T-helper 9 cell (primary cell): ENCODE measurements around the gene GPNMB.

ENCODE experiments used
- DNase-seq: peaks from one replicate; pipeline ENCODE4 v3.0.0-alpha.2; 2020

GPNMB gene

DNA sequence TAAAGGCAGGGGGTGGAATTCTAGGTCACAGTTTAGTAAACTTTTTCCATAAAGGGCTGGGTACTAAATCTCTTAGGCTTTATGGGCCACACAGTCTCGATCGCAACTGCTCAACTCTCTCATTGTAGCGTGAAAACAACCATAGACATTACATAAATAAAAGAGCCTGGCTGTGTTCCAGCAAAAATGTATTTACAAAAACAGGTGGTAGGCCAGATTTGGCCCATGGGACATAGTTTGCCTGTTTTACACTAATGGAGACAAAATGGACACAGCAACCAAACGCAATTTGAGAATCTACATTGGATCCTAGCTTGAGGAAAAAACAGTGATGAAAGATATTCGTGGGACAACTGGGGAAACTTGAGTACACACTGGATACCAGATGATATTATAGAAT, 29.3 kb downstream of the GPNMB start:
- DNase-seq: no peak

- no peak for DNase-seq
These were observed 29.8 kb downstream of the GPNMB start for GRCh38 chr7:23276376-23276775.

GRCh38 chr7:23276947-23277346, 30.4 kb downstream of the GPNMB start:
- no peak for DNase-seq

DNA sequence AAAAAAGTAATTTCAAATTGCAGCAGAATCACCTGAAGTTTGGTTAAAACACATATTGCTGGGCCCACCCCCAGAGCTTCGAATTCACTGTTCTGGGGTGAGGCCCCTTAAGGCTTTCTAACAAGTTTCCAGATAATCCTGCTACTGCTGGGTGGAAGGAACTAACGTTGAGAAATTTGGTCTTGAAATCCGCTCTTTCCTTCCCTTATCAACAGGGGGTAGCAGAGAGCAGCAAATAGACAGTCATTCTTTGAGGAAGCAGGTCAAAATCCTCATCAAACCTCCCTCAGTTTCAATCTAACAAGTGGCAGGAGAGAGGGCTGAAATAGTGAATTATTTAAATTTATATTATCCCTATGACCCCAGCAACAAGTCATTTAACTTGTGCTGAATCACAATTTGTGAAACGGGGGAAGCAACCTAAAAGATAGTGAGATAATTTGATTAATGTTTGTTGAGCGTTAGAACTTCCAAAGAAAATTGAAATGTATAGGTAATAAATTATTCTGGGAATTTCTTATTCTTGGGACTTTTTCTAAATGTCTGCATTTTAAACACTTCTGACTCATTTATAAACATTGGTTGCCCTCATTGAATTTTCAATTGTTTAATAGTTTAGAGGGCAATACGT, 30.9 kb downstream of the GPNMB start:
- no peak for DNase-seq

DNA sequence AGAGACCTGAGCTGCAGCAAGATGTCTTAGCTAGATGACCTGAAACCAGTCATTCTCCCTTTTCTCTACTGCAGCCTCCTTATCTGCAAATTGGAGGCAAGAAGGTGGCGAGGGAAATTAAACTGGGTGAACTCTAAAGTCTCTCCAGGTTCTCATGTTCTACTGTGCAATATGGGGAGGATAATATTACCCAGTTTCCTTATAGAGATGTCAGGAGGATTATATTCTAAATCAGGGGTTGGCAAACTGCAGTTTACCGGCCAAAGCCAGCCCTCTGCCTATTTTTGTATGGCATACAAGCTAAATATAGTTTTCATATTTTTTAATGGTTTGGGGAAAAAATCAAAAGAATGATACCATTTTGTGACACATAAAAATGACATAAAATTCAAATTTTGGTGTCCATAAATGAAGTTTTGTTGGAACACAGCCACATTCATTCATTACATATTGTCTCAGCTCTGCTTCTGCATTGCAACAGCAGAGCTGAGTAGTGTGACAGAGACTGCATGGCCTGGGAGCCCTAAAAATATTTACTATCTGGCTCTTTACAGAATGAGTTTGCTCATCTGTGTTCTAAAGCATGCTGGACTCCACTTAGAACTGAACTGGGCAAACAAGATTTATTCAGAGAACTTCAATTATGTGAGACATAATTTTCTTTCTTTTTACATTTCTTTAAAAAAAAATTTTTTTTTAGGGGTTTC, 33.4 kb downstream of the GPNMB start:
- DNase-seq: no peak

DNA sequence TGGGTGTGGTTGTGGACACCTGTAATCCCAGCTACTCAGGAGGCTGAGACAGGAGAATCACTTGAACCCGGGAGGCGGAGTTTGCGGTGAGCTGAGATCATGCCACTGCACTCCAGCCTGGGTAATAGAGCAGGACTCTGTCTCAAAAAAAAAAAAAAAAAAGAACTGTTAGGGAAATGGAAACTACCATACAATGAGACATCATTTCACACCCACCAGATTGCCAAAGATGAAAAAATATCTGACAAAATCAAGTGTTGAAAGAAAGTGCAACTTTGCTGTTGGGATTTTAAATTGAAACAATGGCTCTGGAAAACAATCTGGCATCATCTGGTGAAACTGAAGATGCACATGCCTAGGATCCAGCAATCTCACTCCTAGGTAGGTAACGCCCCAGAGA, 36.5 kb downstream of the GPNMB start:
- DNase-seq: no peak

GRCh38 chr7:23284871-23285270, 38.3 kb downstream of the GPNMB start:
- no peak for DNase-seq

GRCh38 chr7:23285657-23286646, 39.4 kb downstream of the GPNMB start:
- no peak for DNase-seq

- DNase-seq: no peak
These were observed 41.0 kb downstream of the GPNMB start for GRCh38 chr7:23287612-23288011.

GRCh38 chr7:23290993-23291392, 44.4 kb downstream of the GPNMB start:
- DNase-seq: no peak

- DNase-seq: no peak
These were observed 45.5 kb downstream of the GPNMB start for GRCh38 chr7:23291957-23292560.

DNA sequence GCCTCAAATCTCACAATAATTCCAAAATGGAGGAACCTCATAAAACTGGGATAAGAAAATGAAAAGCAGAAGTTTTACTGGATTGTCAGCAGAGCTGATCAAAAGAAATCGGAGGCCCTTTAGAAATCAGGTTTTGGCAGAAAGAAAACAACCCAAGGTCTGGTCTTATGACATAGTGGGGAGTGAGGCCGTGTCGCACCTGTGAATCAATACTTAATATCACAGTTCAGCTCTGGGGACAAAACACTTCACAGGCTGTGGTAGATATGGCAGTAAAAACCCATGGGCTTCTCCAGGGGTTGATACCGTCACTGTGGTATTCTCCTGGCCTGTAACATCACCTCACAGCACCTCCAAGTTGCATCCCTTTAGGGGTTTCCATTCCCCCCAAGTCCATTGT, 46.0 kb downstream of the GPNMB start:
- no peak for DNase-seq

DNA sequence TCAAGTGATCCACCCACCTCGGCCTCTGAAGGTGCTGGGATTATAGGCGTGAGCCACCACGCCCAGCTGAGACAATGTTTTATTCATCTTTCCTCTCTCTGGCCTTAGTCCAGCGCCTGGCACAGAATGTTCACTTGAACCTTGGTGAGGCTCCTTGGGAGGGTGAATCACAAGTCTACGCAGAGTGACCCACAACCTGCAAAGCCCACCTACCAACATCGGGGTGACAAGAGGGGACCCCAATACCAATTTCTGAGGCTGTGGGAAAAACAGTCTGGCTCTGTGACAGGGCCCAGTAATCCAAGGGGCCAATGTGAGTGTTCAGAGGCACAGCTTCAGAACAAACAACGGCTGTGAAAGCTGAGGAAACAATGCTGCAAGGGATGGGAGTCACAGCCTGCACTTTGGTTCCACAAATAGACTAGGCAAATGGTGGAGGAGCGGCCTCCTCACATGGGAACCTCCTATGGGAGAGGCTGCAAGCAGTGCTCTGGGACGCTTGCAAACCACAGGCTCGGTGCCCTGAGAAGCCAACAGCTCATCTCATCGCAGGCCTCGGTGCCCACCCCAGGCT, 47.0 kb downstream of the GPNMB start:
- DNase-seq: no peak

DNA sequence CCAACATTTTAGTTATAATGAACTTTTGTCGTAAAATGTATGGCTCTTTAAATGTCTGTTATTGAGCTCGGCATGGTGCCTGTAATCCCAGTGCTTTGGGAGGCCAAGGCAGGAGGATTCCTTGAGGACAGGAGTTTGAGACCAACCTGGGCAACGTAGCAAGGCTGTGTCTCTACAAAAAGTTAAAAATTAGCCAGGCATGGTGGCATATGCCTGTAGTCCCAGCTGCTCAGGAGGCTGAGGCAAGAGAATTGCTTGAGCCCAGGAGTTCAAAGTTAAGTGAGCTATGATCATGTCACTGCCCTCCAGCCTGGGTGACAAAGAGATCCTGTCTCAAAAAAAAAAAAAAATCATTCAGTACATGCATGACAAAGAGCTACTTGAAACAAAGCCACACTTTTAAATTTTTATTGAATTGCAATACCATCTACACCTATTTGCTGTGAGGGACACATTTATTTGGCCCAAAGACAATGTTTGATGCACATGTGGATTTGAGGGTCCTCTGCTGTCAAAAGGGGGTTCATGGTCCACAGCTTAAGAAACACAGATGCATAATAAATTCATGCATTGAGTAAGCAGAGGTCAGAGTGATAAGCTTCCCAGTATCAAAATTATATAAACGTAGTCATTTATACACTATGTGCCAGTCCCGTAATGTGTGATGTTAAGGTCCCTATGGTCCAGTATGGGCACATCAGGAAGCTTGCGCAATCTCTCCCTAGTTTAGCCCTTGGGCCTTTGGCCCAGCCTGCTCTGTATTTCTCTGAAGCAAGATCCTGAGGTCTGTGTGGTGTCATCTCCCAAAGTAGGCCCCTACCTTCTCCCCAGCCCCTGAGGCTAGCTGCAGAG, 48.2 kb downstream of the GPNMB start:
- DNase-seq: no peak

DNA sequence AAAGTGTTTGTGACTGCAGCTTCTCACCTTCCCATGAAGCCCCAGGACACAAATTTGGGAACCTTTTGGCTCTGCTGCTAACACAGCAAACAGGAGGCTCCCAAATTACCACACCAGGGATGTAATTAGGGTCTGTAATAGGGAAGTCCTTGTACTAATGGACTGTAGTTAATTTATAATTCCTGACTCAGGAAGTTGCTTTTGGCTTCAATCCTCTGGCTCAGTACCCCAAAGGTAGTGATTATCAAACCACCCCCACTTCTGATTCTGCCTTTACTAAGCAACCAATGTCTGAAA, 48.8 kb downstream of the GPNMB start:
- no peak for DNase-seq

GRCh38 chr7:23298141-23298881, 51.7 kb downstream of the GPNMB start:
- DNase-seq: no peak

- peak; percentile 95 for DNase-seq
These were observed 52.6 kb downstream of the GPNMB start, which contains the start of gene MALSU1 for GRCh38 chr7:23298885-23299769. Gene MALSU1, plus strand, starts transcription at chr7:23299339. Its CDS starts 14 bp downstream, at chr7:23299353.

- DNase-seq: no peak
These were observed 53.3 kb downstream of the GPNMB start for GRCh38 chr7:23299770-23300300.

DNA sequence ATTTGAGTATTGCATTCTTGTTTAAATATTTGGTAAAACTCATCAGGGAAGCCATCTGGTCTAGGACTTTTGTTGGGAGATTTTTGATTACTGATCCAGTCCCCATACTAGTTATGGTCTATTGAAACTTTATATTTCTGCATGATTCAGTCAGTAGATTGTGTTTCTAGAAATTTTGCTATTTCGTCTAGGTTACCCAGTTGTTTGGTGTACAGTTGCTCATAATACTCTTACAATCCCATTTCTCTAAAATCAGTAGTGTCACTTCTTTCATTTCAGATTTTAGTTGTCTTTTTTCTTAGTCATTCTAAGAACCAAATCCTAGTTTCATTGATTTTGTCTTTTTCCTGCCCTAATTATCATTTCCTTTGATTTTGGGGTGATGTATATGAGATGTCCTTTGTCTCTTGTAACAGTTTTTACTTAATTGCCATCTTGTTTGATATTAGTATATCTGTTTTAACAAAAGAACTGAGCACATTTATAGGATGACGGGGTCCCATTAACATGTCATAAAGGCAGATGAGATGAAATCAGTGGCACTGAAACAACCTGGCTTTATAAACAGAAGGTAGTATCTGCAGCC, 60.5 kb downstream of the GPNMB start:
- DNase-seq: no peak
